Measurements from ENCODE around the gene PTGIS. TPM values are rescaled to one million over a fixed set of nuclear protein-coding genes. Genes with fewer than 3 reads are reported as not detected.

The PTGIS gene
- total and polyA plus RNA-seq, 2 of the 4 experiments (the other 2 are of a cell fraction), result 1.6 to 2.6 TPM

- Histone ChIP-seq H4K91ac (ENCODE audit: insufficient read depth, low read depth, low read length) (peak overlapping the region; percentile 97; the same call in 1 of the 2 replicates), H3K36me3 (ENCODE audit: control insufficient read depth, insufficient read depth, low read length) (no peaks in the 10 kb centered on the region), H3K4me3 (ENCODE audit: insufficient read depth, low read depth, low read length) (no peak overlapping the region), H3K27ac (ENCODE audit: insufficient read depth, low read length) (peak overlapping the region; percentile 92; the same call in 1 of the 2 replicates), H2AK5ac (ENCODE audit: low read depth, low read length) (no peak overlapping the region), H2BK20ac (ENCODE audit: low read depth, low read length) (peak overlapping the region; percentile 48), H4K20me1 (ENCODE audit: insufficient read depth, low read length) (no peaks in the 10 kb centered on the region), H3K79me1 (ENCODE audit: low read depth in 1 of 2, low read length in 2 of 2) (no peaks in the 10 kb centered on the region), H2AK9ac (replicated peaks; ENCODE audit: low read depth, low read length, poor library complexity) (no peak overlapping the region), H3K23ac (ENCODE audit: low read depth, low read length) (no peak overlapping the region), H2BK15ac (ENCODE audit: low read depth, low read length) (peak overlapping the region; percentile 26; the same call in 1 of the 3 replicates), H2AFZ (replicated peaks; ENCODE audit: low read length, poor library complexity) (no peak overlapping the region), H3K56ac (ENCODE audit: extremely low read depth, insufficient read depth, low read length) (no peak overlapping the region), H3K9me3 (ENCODE audit: control insufficient read depth, insufficient read depth, low read length) (peaks cover 13% of the 10 kb centered on the region), H2BK5ac (ENCODE audit: low read depth, low read length, poor library complexity, severe bottlenecking) (peak overlapping the region; percentile 81), H3K18ac (ENCODE audit: low read depth, low read length) (peak overlapping the region; percentile 93), H3K4me1 (ENCODE audit: control insufficient read depth, insufficient read depth, low read length) (peaks cover 33% of the 10 kb centered on the region), H2BK120ac (ENCODE audit: low read depth, low read length) (0 out of 2 replicates have a peak overlapping the region, but pooled peaks have one; percentile 92), H3K4me2 (ENCODE audit: low read depth, low read length) (no peak overlapping the region), H4K8ac (ENCODE audit: low read depth in 2 of 2, low read length in 2 of 2) (peak overlapping the region in 1 of 2 experiments; percentile 90; a peak in 2 of 4 replicates), H3K9ac (ENCODE audit: low read depth, low read length) (no peak overlapping the region), H3K27me3 (ENCODE audit: control insufficient read depth, insufficient read depth, low read length) (no peaks in the 10 kb centered on the region), H3K9me1 (ENCODE audit: insufficient read depth, low read length) (peaks cover 3% of the 10 kb centered on the region), H3K4ac (ENCODE audit: low read depth, low read length) (peak overlapping the region; percentile 90), H4K5ac (ENCODE audit: low read depth, low read length) (peak overlapping the region; percentile 95), H3K14ac (replicated peaks; ENCODE audit: low read depth, low read length) (peak overlapping the region; percentile 84)
- ATAC-seq (ENCODE audit: low read depth), result no peak
- WGBS, 2 experiments (ENCODE audit: extremely low coverage in 2 of 2, insufficient read length in 1 of 2), result 89% methylated on average over 1 of the region's 4 CpGs; no CpG with 5 or more reads in 1 of the 2 experiments
- DNase-seq, result no peak
- ChIA-PET POLR2A (ENCODE audit: unreplicated experiment) (no interaction called here), CTCF (no interaction called here)
- dilution Hi-C loops (cut with HindIII; ENCODE audit: low sequenced_read_pairs, unreplicated experiment), result no loop called here
- intact Hi-C loops (cut with micrococcal nuclease), result no loop called here
- in situ Hi-C loops (cut with MboI; ENCODE audit: low sequenced_read_pairs), result no loop called here
- TF ChIP-seq BHLHE40 (IDR thresholded peaks at IDR 0.05; ENCODE audit: low read depth, low read length) (no peak), POLR2A (IDR thresholded peaks at IDR 0.05; ENCODE audit: low read depth, low read length) (no peak), CEBPB (IDR thresholded peaks at IDR 0.05; ENCODE audit: low read depth, low read length) (no peak), MXI1 (IDR thresholded peaks at IDR 0.05; ENCODE audit: borderline replicate concordance, low read depth, low read length) (no peak), USF2 (IDR thresholded peaks at IDR 0.05; ENCODE audit: low read depth, low read length) (no peak), CHD1 (IDR thresholded peaks at IDR 0.05; ENCODE audit: low read depth, low read length) (no peak), ELK1 (IDR thresholded peaks at IDR 0.05; ENCODE audit: borderline replicate concordance, low read depth, low read length) (no peak), MAZ (IDR thresholded peaks at IDR 0.05; ENCODE audit: borderline replicate concordance, low read depth, low read length) (no peak), FOS (IDR thresholded peaks at IDR 0.05; ENCODE audit: low read depth, low read length) (no peak), RAD21 (IDR thresholded peaks at IDR 0.05; ENCODE audit: low read length) (no peak), RCOR1 (IDR thresholded peaks at IDR 0.05; ENCODE audit: insufficient replicate concordance, low read length) (no peak)
- BruUV-seq (replicated peaks), result no TSS peak
Observed at GRCh38 chr20:49579195-49579594, 11.3 kb upstream of the PTGIS start.
